Activated effector memory CD4-positive, alpha-beta T cell treated with Interleukin-2 at 50 U/mL for 16 hours (primary cell): ENCODE data around the gene PHLDA1.
"Not testable (repeated sequence)": the region's sequence is repeated elsewhere in the genome, so short reads cannot be mapped to it uniquely, and the experiment has no call there.

Experiments
- DNase-seq: peaks from one replicate; pipeline ENCODE4 v3.0.0-alpha.2; 2020

PHLDA1 gene

GRCh38 chr12:76018111-76018510 lies 13.5 kb downstream of the PHLDA1 start:
- DNase-seq: no peak

- no peak for DNase-seq
Observed at GRCh38 chr12:76014007-76014406, 17.6 kb downstream of the PHLDA1 start.

- no peak for DNase-seq
Observed at GRCh38 chr12:76013603-76014002, 18.0 kb downstream of the PHLDA1 start.

GRCh38 chr12:76012644-76013043 lies 18.9 kb downstream of the PHLDA1 start:
- no peak for DNase-seq

- no peak for DNase-seq
Observed at GRCh38 chr12:76010732-76011458, 20.7 kb downstream of the PHLDA1 start.

- no peak for DNase-seq
Observed at GRCh38 chr12:76008428-76008827, 23.1 kb downstream of the PHLDA1 start.

- no peak for DNase-seq
Observed at GRCh38 chr12:76007640-76008039, 23.9 kb downstream of the PHLDA1 start.

- no peak for DNase-seq
Observed at GRCh38 chr12:76006028-76006925, 25.3 kb downstream of the PHLDA1 start.

- no peak for DNase-seq
Observed at GRCh38 chr12:76003355-76003638, 28.3 kb downstream of the PHLDA1 start.

GRCh38 chr12:76002598-76003354 lies 28.8 kb downstream of the PHLDA1 start:
- no peak for DNase-seq

GRCh38 chr12:75998292-75999063 lies 33.1 kb downstream of the PHLDA1 start:
- DNase-seq: no peak

GRCh38 chr12:75997658-75998057 lies 33.9 kb downstream of the PHLDA1 start:
- DNase-seq: no peak

GRCh38 chr12:75996861-75997447 lies 34.6 kb downstream of the PHLDA1 start:
- no peak for DNase-seq

- DNase-seq: no peak
Observed at GRCh38 chr12:75995691-75996090, 35.9 kb downstream of the PHLDA1 start.

GRCh38 chr12:75994069-75994740 lies 37.4 kb downstream of the PHLDA1 start:
- no peak for DNase-seq

- no peak for DNase-seq
Observed at GRCh38 chr12:75991753-75992152, 39.8 kb downstream of the PHLDA1 start.

GRCh38 chr12:75990189-75990912 lies 41.2 kb downstream of the PHLDA1 start:
- DNase-seq: no peak

GRCh38 chr12:75987709-75988108 lies 43.9 kb downstream of the PHLDA1 start:
- not testable (repeated sequence) for DNase-seq

- DNase-seq: no peak
Observed at GRCh38 chr12:75986001-75986746, 45.4 kb downstream of the PHLDA1 start.

GRCh38 chr12:75985566-75985965 lies 46.0 kb downstream of the PHLDA1 start:
- DNase-seq: no peak
